Superior temporal gyrus (tissue), 1 donor: Measurements from ENCODE around the gene LIN9.
"Not testable (repeated sequence)": the region's sequence is repeated elsewhere in the genome, so short reads cannot be mapped to it uniquely, and the experiment has no call there.

Experiments used
- DNase-seq: peaks from one replicate; pipeline ENCODE4 v3.0.0-alpha.2; 2016; ENCODE audit errors: extremely low spot score

Gene LIN9

DNA sequence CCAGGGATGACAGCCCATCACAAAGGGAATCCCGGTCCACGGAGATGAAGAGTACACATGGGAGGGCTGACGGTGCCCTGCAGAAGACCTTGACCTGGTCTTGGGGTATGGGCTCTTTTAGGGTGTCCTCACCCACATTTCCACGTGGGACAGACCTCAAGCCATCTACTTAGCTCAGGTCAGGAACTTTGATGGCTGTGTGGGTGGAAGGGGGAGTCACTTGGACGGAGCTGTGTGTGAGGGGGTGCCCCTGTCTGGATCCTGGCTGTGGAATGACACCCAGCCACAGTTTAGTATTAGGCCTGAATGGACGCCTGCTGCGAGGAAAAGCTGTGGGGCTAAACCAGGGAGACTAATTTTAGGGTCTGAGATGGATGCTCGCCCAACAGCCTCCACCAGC lies 96.4 kb downstream of the LIN9 start:
- no peak for DNase-seq

DNA sequence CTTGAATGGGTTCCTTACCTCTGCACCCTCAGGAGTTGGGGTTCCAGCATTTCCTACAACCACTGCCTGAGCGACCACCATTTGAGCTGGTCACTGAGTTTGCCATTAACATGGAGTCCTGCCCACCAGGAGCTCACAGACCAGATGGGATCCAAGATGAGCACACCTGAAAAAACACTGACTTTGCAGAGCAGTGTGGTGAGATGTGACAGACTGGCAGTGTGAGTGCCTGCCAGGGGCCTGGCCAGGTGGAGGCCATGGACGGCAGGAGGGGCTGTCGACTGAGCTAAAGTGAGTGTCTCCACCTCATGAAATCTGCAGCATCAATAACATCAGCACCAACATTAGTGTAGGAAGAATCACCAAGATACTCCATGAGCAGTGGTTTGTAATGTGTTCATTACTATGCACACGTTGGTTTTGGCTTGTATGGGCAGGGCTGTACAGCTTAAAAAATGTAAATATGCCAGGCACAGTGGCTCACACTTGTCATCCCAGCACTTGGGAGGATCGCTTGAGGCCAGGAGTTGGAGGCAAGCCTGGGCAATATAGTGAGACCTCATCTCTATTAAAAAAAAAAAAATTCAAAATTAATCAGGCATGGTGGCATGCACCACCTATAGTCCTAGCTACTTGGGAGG lies 97.7 kb downstream of the LIN9 start:
- DNase-seq = no peak

GRCh38 chr1:226210571-226211176 lies 98.3 kb downstream of the LIN9 start:
- DNase-seq = no peak

- DNase-seq = no peak
These were observed 99.5 kb downstream of the LIN9 start for GRCh38 chr1:226209307-226210059.

DNA sequence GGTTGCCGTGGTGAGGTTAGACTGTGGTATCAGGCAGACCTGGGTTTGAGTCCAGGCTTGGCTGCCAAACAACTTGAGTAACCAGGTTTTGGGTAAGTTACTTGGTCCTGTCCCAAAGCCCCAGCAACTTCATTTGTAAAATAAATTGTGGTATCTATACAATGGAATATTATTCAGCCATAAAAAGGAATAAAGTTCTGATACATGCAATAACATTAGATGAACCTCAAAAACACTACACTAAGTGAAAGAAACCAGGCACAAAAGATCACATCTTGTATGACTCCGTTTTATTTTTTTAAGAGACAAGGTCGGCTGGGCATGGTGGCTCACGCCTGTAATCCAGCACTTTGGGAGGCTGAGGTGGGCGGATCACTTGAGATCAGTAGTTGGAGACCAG lies 101.9 kb downstream of the LIN9 start:
- DNase-seq = no peak

- no peak for DNase-seq
These were observed 104.8 kb downstream of the LIN9 start for GRCh38 chr1:226204198-226204597.

GRCh38 chr1:226203655-226204054 lies 105.3 kb downstream of the LIN9 start:
- DNase-seq = no peak

- DNase-seq = no peak
These were observed 105.7 kb downstream of the LIN9 start for GRCh38 chr1:226203240-226203639.

DNA sequence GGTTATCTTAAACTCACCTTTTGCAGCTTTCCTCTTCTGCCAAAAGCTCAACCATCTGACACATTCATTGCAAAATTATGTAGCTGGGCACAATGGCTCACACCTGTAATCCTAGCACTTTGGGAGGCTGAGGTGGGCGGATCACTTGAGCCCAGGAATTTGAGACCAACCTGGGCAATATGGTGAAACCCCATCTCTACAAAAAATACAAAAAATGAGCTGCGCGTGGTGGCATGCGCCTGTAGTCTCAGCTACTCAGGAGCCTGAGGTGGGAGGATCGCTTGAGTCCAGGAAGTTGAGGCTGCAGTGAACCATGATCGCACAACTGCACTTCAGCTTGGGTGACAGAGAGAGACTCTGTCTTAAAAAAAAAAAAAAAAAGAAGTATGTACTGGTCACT lies 106.3 kb downstream of the LIN9 start:
- not testable (repeated sequence) for DNase-seq

GRCh38 chr1:226202246-226202645 lies 106.7 kb downstream of the LIN9 start:
- DNase-seq = no peak

GRCh38 chr1:226201029-226201593 lies 107.9 kb downstream of the LIN9 start:
- no peak for DNase-seq

- DNase-seq = no peak
These were observed 109.0 kb downstream of the LIN9 start for GRCh38 chr1:226199971-226200370.

DNA sequence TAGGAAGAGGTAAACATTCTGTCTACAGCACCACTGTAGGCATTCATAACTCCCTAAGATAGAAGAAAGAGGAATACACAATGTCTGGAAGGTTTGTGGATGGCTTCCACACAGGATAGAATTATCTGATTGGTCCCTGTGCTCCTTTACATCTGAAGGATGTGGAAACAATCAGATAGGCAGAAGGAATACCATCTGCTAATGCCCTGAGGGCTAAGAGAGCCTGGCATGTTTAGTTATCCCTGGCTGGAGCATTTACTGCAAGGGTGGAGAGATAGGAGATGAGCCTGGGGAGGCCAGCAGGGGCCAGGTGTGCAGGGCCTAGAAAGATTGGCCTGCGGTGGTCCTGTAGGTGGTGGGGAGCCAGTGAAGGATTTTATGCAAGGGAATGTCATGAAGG lies 113.8 kb downstream of the LIN9 start:
- no peak for DNase-seq

- no peak for DNase-seq
These were observed 121.6 kb downstream of the LIN9 start for GRCh38 chr1:226187380-226187779.

DNA sequence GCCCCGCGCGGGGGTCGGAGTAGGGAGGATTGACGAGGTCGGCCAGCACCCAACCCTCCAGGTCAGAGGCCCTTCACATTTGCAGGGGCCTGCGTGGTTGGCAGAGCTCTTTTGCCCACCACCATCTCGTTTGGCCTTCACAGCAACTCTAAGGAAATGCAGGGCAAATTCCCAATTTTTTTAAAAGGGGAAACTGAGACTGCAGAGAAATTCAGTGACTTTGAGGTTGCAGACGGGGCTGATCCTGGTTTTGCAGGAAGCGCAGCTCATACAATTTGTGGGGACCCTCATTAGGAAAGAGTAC lies 122.0 kb downstream of the LIN9 start:
- DNase-seq = no peak

DNA sequence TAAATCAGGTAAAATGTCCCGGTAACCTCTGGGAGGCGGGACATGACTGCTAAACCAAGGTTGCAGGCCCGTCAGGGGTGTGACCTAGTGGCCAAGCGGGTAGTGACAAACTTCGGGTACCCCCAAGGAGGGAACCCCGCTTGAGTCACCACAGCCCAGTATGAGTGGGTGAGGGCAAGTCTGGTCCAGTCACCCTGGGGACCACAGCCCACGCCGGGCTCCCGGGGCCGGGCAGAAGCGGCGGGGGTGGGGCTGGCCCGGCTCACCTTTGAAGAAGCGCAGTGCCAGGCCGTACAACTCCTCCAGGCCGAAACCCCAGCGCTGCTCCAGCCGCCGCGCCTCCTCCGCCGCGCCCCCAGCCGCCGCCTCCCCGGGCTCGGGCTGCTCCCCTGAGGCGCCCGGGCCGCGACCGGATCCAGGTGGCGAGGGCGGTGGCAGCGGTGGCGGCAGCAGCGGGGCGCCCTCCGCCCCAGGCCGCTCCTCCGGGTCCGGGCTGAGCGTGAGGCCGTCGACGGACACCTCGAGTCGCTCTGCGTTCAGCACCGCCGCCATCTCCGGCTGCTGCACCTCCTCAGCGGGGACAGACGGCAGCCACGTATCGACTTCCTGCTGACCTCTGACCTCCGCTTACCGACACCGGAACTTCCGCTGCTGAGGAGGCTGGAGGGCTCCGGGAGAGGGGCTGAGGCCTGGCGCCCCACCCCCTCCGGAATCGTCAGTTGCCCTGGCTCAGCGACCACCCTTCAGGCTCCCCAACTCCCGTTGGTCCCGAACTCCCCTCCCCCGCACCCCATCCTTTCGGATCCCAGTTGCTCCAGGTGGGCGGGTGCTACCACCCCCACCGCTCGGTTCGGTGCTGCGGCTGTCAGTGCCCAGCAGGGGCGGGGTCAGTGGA lies 122.6 kb downstream of the LIN9 start, which contains the start of gene ACBD3:
Gene ACBD3, minus strand, starts transcription at position 618 of the 895 bp plus-strand sequence. Its CDS starts 66 bp downstream, at position 552.
- DNase-seq = peak; percentile 93

GRCh38 chr1:226185141-226186036 lies 123.6 kb downstream of the LIN9 start:
- DNase-seq = no peak

GRCh38 chr1:226181996-226182714 lies 126.8 kb downstream of the LIN9 start:
- no peak for DNase-seq
